Stimulated activated CD8-positive, alpha-beta memory T cell treated with anti-CD3 and anti-CD28 coated beads, Interleukin-2, amount 100 ng/mL, for 1 hour (primary cell): Measurements from ENCODE around the gene MYT1.
"Not testable (repeated sequence)": the region's sequence is repeated elsewhere in the genome, so short reads cannot be mapped to it uniquely, and the experiment has no call there.

Source experiments
- DNase-seq, 2 donors: peaks; one replicate each; pipeline ENCODE4 v3.0.0-alpha.2; 2020; ENCODE audit warnings: low read depth in 2 of 2

The MYT1 gene

DNA sequence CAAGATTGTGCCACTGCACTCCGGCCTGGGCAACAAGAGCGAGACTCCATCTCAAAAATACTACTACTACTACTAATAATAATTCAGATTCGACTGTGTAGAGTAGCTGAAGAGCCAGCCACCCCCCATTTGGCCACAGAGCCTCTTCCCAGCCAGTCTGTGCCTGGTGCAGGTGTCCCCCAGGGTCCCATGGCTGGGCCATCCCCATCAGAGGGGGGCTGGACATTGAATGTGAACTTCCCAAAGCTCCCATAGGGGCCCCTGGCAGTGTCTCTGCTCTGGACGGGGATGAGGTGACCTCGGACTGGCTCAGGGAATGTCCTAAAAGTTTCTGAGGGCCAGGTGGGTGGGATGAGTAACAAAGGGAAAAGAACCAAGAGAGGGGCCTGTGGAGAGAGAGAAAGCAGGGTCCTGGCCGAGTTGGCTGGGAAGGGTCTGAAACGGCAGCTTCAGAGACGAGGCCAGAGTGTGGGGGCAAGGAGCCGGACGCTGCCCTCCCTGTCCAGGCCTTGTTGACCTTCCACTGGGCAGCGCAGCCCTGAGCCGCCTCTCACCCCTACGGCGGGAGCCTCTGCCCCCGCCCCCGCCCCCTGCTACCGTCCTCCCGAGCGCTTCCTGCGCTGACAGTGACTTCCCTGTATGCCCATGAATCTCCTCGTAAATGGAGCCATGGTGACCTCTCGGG, 66.4 kb downstream of the MYT1 start:
- DNase-seq, result no peak

DNA sequence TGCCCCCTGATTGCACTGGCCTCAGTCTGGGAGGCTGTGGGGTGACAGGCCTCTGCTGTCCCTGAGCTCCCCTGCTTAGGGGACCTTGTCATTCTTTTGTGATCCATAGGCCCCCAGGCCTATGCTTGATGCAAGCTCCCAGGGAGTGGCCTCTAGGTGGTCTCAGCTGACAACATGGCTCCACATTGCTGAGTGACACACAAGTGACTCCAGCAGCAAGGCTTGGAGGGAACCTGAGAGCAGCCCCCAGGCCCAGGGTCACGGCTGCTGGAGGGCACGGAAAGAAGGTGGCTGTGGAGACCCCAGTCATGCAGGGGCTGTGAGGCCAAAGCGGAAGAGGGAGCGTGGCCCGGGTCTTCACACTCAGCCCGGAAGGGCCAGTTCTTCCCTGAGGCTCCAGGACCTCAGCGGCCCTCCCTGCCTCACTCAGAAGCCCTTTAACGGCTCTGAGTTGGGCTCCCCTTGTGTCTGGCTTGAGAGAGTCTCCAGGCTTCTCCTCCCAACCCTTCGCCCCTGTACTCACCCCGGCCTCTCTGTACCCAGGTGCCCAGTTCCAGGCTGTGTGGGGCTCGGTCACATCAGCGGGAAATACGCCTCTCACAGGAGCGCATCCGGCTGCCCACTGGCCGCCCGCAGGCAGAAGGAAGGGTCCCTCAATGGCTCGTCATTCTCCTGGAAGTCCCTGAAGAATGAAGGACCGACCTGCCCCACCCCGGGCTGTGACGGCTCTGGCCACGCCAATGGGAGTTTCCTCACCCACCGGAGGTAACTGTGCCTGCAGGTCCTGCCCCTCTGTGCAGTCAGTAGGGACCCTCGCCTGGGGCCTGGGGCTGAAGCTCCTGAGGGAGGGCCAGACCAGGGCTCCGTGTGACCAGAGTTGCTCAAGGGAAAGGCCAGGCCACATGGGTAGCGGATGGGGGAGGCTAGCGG, 67.6 kb downstream of the MYT1 start:
- DNase-seq, result no peak

DNA sequence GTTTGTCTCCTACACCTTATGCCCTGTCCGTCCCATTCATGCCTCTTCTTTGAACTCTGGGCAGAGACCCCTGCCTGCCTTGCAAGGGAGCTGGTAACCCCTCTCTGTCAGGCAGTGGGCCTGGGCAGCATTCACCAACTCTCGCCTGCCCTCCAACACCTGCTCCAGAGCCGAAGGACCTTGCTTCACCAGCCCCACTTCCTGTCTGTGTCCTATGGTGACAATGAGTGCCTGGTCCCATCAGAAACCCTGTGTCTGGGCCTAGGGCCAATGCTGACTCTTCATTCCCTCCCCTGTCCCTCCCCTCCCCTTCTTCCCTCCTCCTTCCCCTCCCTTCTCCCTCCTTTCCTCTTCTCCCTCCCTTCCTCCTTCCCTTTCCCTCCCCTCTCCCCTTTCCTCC, 68.5 kb downstream of the MYT1 start:
- DNase-seq, result no peak

DNA sequence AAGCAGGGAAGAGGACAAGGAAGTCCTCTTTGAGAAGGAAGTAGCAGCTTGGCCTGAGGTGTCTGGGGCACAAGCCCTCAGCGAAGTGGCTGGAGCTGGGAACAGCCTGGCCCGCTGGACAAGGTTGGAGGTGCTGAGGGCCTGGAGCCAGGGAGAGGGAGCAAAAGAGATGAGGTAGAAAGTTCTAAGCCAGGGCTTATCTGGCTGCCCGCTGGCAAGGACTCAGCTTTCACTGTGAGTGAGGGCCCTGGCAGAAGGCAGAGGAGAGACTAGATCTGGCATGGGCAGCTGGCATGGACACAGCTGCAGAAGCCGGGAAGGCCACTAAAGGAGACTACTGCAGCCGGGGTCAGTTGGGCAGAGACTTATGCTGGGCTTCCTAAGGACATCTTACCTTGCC, 69.5 kb downstream of the MYT1 start:
- no peak for DNase-seq

DNA sequence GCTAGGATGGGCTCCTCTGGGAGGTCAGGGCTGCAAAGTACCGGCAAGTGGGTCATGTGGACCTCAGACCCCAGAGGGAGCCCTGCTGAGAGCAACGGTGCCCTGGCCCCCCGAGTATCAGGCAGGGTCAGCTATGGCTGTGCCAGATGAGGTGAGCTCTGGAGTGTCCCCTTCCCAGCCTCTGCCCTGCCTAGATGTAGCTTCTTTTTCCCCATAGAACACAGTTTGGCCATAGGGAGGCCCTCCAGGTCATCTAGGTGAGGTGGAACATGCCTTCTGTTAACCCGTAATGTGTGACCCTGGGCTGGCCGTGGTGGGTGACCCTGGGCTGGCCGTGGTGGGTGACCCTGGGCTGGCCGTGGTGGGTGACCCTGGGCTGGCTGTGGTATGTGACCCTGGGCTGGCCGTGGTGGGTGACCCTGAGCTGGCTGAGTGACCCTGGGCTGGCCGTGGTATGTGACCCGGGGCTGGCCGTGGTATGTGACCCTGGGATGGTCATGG, 70.1 kb downstream of the MYT1 start:
- no peak for DNase-seq

DNA sequence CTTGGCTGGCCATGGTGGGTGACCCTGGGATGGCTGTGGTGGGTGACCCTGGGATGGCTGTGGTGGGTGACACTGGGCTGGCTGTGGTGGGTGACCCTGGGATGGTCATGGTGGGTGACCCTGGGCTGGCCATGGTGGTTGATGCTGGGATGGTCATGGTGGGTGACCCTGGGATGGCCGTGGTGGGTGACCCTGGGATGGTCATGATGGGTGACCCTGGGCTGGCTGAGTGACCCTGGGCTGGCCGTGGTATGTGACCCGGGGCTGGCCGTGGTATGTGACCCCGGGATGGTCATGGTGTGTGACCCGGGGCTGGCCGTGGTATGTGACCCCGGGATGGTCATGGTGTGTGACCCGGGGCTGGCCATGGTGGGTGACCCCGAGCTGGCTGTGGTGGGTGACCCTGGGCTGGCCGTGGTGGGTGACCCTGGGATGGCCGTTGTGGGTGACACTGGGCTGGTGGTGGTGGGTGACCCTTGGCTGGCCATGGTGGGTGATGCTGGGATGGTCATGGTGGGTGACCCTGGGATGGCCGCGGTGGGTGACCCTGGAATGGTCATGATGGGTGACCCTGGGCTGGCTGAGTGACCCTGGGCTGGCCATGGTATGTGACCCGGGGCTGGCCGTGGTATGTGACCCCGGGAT, 70.8 kb downstream of the MYT1 start:
- not testable (repeated sequence) for DNase-seq

DNA sequence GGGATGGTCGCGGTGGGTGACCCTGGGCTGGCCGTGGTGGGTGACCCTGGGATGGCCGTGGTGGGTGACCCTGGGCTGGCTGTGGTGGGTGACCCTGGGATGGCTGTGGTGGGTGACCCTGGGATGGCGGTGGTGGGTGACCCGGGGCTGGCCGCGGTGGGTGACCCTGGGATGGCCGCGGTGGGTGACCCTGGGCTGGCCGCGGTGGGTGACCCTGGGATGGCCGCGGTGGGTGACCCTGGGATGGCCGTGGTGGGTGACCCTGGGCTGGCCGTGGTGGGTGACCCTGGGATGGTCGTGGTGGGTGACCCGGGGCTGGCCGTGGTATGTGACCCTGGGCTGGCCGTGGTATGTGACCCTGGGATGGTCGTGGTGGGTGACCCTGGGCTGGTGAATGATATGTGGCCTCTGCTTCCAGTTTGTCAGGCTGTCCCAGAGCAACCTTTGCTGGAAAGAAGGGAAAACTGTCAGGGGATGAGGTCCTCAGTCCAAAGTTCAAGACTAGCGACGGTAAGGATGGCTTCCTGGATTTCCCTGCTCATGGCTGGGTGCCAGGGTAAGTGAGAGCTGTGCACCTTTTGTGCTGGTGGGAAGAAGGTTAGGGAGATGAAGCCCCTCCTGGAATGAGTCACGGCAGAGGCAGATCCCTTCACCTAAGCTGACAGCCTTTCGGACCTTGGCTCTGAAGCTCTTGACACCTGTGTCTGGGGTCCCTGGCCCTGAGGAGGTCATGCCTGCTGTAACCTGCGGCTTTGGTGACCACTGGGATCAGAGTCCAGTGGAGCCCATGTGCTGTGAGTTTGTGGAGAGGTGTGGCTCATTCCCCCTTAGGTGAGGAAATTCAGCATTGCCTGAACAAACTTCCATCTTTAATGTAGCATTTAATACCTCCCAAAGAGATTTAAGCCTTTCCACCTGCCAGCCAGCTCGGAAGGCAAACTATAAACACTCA, 72.2 kb downstream of the MYT1 start:
- DNase-seq, result no peak

DNA sequence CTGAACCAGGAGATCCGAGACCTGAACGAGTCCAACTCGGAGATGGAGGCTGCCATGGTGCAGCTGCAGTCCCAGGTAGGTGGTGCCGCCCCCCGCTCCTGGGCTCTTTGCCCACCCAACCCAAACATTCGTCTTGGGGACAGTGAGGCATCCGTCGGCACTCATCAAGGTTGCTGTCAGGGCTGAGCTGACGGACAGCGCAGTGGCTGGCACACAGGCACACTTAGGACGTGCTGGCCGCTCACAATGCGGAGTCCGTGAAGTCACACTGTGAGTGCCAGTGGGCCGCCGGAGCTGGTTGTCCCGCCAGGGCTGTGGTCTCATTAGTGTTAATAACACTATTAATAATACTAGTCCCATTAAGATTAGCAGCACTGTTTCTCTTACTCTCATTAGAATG, 73.1 kb downstream of the MYT1 start:
- no peak for DNase-seq

DNA sequence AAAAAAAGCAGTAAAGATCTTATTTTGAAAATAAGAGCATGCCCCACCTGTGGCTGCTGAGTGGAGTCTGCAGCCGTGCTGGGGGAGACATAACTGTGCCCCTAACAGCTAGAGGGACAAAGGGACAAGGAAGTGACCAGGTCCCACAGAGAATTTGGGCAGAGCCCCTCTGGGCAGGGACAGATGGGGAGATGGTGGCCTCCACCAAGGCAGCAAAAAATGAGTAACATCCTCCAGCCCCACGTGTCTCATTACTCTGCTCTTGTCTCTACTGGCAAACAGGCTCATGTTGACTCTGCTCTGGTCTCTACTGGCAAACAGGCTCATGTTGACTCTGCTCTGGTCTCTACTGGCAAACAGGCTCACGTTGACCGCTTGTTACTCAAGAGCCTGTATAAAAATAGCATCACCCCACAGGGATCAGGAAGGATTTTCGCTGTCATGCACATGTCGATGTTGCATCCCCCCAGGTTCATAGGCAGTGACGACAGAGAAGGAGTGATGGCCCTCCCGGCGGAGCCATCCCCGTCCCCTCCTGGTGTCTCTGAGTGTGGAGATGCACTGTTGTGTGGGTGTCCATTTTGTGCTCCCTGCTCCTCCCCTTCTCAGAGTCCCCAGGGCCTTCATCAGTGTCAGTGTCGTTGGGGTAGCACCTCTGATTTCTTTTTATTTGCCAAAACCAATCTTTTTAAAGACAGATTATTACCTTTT, 74.0 kb downstream of the MYT1 start:
- DNase-seq, result no peak

DNA sequence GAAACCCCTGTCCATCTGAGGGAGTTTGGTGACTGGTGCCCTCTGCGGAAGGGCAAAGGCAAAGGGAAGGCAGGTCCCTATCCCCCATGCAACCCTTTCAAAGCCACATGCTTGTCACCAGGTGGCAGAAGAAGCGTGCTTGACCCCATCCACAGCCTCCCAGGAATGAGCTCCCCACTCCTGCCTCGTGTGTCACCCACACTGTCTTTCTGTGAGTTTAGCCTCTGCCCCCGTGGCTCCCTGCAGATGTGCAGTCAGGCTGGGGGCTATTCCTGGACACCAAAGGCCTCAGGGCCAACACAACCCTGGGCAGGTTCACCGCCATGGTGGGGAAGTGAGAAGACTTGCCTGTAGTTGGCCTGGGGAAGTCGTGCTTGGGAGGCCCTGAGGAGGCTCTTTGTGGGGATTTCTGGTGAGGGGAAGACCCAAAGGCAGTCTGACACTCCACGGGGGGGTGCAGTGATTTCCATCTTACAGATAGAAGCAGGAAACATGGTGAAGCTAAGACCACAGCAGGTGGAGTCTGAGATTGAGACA, 74.7 kb downstream of the MYT1 start:
- DNase-seq, result no peak

DNA sequence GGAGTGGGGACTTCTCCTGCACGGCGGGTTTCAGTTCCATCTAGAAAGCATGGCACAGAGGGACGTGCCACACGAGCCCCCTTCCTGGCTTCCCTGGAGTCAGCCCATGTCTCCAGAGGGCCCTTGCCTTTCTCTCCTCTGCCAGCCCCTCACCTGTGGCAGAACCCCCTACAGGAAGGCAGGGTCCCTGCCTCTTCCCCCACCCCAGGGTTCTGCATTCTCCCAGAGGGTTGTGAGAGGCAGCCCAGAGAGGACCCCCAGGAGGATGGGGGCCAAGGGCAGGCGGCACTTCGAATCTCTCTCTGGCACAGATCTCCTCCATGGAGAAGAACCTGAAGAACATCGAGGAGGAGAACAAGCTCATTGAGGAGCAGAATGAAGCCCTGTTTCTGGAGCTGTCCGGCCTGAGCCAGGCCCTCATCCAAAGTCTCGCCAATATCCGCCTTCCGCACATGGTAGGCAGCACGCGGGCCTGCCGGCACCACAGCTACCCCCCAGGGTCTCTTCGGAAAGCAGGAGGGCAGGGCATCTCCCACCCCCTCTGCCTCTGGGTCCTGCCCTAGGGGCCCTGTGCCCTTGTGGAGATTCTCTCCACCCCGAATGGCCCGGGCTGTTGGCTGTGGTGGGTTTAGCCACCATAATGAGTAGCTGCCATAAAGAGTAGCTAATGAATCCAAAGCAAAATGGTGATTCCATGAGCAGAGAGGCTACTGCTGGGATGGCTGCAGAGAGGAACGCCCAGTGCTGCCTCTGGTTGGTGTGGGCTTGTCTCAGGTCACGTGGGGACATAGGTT, 75.4 kb downstream of the MYT1 start:
- no peak for DNase-seq

DNA sequence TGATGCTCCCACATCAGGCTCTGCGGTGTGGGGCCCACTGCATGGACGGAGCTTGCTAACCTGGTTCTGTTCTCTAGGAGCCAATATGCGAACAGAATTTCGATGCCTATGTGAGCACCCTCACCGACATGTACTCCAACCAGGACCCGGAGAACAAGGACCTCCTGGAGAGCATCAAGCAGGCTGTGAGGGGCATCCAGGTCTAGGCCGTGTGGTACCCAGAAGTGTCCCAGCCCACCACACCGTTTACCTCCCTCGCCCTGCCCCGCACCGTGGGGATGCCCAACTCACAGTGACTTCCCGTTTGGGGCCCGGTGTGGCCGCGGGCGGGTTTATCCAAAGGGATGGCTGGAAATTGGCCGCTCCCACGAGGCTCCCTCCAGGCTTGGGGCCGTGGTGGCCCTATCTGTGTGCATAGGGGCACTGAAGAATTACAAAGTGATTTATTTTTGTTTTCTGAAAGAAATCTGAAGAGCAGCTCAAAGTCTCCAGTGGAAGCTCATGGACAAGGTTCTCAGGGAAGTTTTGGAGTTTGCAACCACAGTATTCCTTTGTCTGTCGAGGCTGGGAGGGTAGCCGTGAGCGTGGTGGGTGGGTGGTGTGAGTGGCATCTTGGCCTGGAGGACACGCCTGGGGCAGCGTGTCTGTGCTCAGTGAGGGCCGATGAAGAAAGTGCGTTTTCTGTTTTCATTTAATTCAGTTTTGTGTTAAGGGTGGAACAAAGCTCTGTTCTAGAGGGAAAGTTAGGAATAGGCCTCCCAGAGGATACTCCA, 76.2 kb downstream of the MYT1 start:
- DNase-seq, result no peak

DNA sequence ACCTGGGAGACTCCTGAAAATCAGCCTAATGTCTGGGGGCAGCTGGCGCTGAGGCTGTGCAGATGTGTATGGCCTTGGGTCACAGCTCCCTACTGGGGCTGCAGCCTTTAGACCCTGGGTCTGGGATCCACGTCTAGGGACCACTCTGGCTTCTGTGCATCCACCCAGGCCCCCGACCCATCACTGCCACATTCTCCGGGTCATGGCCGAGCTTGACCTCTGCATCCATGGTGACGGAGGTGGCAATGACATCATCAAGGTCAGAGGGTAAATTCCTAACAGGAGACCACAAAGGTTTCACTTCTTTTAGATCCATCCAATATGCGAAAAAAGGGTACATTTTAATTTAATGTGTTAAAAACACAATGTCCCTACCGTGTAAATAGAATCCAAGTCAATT, 76.8 kb downstream of the MYT1 start:
- DNase-seq, result no peak

DNA sequence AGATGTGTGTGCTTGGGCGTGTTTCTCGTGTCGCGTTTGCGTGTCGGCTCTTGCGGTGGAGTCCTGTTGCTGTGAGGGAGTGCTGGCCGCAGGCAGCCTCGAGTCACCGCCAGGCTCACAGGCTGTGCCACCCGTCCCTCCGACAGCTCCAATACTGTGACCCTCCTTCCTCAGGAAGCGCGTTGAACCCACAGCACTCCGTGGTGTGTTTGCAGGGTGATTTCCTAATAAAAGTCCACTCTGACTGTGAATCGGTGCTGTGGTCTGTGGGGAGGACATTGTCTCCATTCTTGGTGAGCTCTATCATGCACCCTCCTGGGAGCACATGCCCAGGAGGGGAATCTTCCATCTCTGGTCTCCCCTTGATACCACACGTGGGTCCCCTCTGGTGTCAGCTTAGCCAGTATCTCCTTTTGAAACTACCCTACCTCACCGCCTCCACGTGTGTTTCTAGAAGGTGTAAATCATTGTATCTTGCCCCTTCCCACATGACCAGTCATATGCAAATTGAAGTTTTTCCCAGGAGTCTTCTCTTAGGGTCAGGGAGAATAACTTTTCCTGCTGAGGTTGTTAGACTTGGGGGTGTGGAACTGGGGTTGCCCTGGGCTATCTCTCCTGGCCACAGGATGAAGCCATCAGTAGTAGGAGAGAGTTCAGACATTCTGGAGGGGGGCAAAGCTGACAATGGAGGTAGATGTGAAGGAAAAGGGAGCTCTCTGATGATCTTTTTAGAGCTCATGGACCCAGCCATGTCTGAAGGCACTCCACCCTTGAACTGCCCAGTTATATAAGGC, 77.9 kb downstream of the MYT1 start:
- DNase-seq, result no peak

DNA sequence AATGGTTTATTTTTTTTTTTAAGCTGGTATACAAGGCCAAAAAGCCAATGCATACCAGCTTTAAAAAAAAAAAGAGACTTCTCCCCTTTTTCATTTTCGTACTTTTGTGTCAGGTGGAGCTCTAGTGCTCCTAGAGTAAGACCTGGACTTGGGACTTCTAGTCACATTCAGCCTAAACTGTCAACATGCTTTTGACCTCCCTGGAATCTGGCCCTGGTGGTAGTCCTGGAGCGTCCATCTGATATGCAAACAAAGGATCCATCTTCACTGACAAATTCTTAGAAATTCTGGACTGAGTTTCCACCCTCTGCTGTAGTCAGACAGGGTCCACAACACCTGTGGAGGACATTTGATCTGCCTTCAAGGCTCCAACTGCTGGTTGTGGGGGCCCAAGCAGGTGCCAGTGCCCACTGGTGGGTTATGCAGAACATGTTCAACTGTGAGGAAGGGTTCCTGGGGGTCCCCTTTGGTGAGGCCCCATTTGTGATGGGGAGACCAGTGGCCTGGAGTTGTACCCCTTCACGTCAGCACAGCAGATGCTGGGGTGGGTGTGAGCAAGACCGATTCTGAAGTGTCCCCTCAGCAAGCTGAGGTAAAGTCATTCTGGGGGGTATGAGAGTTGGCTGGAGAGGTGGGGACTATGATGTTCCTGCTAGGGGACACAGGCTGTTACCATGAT, 78.7 kb downstream of the MYT1 start:
- DNase-seq, result no peak

DNA sequence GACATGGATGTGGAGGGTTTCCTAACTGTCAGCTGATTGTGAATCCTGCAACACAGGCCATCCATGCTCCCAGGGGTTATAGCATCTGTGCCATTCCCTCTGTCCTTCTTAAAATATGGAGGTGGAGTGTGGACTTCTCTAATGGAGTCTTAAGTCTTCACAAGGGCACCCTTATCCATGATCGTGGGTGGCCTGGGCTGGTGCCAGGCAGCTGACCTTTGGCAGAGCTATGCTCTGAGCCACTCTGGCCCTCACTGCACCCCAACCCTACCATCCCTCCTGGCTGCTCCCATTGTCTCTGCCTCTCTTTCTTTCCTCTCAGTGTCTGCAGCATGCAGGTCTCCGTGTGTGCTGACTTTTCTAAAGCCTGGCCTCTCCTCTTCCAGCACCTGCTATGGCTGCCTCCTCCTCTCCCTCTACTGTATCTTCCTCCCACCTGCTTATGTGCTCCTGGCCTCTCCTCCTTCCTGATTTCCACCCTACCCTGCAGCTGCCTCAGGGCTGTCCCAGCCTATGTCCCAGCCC, 80.1 kb downstream of the MYT1 start:
- no peak for DNase-seq
